DMS79 (cell line): ENCODE measurements around the gene C12orf42.
"Not testable (repeated sequence)": the region's sequence is repeated elsewhere in the genome, so short reads cannot be mapped to it uniquely, and the experiment has no call there.

Source experiments
- DNase-seq: peaks from one replicate; lab custom pipeline; 2025; lab: John Stamatoyannopoulos, UW

C12orf42 gene

DNA sequence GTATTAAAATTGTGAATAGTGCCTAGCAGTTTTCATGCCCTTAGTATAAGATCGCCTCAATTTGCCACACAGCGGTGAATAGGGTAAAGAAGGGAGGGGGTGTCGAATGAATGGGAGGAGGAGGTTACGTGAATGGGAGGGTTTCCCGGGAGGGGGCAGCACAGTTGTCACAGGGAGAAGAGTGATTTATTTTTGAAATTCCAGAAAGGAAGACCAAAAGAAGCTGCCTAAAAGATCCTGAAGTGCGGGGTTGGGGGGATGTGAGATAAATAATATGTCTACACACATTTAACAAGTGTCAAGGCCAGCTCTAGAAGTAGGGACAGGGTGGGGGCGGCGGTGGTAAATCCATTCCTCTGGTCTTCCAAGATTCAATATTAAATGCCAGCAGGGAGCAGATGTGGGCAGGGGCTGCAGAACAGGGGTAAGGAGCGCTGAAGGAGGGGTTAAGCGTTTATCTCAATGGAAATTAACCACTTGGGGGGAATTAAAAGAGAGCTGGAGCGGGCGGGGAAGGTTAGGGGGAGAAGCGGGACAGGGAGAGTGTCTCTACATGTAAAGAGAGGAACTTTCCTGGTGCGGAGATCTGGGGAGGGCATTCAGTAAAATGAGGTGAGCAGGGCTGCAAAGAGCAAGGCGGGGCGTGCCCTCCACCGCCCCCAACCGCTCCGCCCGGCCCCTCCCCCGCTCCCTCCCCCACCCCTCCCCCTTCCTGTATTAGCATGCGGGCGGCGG is 867 bp downstream of the C12orf42 start:
- no peak for DNase-seq

DNA sequence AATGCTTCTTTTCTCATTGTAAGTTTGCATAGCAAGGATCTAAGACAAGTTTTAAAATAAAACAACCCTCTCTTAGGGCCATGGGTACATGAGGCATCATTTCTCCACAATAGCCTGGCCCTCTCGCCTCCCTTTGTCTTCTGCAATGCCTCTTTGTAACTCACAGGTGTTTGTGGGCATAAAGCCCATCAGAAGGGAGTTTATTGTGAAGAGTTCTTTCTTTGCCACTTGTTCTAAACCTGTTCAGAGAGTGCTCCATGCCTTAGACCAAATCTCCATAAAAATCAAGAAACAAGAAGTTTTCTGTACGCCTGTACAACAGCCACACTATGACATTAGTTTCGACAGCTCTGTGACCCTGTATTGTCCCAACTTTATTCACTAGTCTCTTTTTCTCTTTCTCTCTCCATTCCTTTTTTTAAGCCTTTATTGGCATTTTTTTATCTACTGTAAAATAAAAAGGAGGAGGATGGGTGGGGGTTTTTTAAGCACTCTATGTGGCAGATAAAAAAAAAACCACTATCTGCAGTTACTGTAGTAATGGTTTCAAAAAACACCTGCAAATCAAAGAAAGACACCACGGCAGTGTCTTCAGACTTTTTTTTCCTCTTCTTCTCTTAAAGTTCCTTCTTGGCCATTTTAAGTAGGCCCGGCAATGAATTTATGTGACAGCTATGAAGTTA is 1.6 kb downstream of the C12orf42 start:
- DNase-seq, result no peak

DNA sequence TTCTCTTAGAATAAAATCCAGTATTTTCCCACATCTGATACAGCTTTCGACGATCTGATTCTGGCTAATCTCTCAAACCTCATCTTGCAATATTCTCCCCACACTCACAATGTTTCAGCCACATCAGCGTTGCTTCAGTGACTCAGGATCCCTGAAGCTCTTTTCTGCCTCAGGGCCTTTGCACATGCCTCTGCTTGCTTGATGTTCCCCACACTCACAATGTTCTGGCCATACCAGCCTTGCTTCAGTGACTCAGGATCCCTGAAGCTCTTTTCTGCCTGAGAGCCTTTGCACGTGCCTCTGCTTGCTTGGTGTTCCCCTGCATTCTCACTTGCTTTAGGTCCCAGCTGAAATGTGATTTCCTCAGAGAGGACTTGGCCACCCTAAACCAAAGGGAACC is 2.6 kb downstream of the C12orf42 start:
- DNase-seq, result no peak

DNA sequence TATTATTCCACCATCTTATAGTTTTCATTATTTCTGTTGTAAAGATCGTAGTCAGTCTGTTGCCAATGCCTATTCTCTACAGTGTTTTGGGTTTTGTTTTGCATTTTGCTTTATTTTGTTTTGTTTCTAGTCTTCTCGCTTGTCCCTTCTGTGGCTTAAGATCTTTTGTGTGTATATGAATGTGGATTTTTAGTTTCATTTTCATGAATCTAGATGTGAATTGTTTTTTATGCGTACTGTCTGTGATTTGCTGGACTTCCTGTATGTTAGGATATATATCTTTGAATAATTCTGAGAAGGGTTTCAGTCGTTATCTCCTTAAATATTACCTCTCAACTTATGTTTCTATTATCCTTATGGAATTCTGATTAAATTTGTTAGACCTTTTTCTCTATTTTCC is 13.4 kb downstream of the C12orf42 start:
- no peak for DNase-seq

DNA sequence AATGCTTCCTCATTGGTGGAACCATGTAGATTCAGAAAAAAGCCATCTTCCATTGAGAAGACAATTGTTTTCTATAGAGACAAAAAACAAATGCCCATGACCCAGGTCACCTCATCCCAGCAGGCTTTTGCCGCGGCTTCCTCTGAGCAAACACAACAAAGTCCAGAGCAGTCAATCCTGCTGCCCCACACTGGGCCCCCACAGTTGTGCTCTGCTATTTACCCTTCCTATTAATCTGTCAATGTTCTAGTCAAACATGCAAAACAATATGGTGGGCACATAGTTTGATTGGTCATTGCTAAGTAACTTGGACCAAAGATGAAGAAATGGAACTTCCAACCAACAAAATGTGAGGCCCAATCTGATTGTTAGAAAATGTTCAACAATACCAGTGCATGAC is 20.7 kb downstream of the C12orf42 start:
- DNase-seq, result no peak

DNA sequence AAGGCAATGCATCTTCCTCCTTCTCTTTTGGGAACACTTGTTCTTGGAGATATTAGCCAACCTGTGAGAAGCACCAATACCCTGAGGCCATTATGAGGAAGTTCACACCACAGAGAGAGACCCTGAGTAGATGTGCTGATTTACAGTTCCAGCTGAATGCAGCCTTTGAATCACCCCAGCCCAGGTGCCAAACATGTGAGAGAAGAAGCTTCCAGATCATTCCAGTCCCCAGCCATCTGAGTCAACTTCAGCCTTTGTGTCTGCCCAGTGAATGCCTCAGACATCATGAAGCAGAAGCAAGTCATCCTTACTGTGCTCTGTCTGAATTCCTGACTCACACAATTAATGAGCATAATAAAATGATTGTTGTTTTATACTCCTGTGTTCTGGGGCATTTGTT is 25.1 kb downstream of the C12orf42 start:
- DNase-seq, result no peak

DNA sequence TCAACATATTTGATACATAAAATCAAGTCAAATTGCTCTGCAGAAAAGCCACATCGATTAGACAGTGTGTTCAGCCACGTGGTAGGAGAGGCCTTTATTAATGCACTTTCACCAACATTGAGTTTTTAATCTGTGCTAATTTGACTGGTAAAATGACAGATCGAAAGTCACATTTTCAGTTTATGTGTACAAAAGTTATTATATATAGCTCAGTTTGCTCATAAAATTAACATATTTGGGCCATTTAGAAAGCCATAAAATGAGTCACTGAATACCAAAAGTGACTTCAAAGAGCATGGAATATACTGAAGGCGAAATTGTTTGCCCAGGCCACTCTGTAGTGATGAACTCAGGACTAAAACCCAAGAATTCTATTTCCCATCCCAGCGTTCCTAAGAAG is 26.0 kb downstream of the C12orf42 start:
- DNase-seq, result no peak

DNA sequence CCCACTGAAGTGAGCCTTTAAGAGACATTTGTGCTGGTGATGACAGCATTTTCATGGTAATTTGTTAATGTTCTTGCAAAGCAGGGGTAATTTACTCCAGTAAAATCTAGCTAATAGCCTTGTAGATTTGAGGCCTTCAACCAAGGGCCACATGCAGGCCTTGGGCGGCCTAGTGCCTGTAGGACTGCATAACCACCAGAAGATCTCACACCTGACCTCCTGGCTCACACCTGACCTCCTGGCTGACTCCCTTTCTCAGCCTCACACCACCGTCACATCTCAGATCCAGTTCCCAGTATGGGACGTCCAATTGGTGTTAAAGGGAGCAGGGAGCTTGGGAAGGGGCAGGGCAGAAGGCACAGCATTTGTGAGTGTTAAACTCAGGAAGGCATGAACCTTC is 26.9 kb downstream of the C12orf42 start:
- no peak for DNase-seq

DNA sequence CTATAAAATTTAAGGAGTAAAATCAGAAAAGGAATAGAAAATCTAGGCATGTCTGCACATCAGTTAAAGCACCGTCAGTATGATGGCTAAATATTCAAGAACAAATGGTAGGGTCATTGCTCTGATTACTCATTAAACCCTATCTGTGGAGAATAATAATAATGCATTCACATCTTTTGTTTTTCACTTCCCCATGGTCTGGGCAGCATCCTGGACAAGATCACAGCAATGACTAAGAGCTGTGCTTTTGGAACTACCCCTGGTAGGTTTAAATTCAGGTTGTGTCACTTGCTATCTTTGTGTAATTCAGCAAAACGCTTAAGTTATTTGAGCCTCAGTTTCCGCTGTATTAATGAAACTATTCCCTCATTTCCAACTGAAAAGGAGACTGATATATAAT is 33.1 kb downstream of the C12orf42 start:
- DNase-seq, result no peak

DNA sequence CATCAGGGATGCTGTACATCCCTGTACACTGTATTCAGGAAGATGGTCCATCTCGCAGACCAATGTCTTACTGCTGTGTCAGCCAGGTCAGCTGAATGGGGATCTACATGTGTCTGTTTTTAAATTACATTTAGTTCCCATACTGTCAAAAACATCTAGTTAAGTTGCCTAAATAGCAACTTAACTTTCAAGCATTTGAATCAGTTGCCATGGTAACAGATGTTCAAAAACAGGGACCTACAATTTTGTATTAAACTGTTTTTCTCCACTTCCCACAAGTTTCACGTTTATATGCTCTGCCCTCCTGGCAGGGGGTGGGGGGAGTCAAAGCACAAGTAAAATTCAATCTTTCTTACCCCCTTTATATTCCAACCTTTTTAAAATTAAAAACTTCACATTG is 38.3 kb downstream of the C12orf42 start:
- DNase-seq, result no peak

DNA sequence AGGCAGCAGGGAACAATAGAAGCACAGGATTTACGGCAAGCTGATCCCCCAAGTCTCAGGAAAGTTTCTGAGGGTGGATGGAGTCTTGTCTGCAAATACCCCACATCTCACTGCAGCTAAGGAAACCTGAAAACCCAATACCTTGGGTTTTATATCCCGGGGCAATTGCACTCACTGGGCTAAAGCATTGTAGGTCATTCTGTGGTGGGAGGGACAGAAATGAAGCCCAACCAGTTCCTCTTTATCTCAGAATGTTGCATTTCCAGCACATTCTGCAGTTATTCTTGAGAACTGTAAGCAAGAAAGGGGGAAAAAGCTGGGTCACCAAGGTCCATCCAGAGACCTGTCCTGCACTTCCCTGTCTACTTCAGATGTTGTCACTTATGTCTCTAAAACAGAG is 39.8 kb downstream of the C12orf42 start:
- DNase-seq, result no peak

DNA sequence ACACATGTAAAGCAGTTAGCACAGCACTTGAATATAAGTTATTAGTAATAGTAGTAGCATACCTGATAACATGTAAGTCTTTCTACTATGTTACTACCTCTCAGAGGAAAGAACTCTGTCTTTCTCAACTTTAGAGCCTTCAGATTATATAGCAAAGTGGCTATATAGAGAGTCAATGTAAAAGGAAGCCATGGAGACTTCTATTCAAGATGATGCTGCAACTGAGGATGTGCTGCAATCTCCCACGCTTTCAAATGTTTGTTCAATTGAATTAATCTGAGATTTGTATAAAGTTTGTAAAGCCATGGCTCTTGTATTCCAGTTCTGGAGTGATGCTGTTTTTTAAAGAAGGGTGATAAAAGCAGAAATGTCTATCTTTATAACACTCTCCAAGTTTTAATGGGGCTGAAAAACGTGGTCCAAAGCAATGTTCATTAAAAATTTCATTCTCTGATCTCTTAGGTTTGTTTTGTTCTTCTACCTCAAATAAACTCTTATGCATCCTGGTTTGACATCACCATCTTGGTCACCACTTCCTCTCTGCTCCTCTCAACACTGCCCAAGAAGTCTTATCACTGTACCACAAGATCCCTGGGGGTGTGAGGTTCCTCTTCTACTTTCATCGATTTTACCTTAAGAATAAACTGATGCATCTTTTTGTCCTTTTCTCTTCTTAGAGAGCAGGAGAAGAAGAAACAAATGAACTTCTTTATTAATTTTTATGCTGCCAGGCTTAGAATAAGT is 40.6 kb downstream of the C12orf42 start:
- DNase-seq, result no peak

DNA sequence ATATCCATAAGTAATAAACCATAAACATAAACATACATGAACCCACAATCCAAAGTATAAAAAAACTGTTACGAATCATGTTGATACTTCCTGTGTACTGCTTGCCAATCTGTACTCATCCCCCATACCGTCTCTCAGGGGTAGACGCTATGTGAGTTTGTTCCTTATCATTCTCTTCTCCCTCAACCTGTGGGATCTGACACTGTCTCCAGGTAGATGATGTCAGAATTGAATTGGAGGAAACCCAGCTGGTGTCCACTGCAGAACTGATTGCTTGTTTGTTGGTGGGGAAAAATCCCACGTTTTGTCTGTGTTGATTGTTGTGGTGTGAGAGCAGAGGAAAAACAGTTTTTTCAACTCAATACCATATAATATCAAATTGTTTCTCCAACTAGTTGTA is 50.8 kb downstream of the C12orf42 start:
- no peak for DNase-seq

DNA sequence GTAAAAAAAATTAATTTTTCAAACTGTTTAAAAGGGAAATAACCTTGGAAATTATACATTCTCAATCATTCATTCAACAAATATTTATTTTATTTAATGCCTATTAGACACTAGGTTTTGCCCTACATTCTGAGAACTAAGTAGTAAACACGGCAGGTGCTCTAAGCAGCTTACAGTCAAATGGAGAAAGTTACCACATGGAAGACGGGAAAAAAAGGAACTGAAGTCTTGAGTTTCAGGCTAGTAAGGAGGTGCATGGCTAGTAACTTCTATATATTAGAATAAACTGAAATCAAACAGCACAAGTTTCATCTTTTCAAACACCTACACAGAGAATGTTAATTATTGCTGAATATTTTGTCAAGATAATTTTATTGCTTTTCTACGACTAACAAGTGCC is 52.9 kb downstream of the C12orf42 start:
- DNase-seq, result no peak

DNA sequence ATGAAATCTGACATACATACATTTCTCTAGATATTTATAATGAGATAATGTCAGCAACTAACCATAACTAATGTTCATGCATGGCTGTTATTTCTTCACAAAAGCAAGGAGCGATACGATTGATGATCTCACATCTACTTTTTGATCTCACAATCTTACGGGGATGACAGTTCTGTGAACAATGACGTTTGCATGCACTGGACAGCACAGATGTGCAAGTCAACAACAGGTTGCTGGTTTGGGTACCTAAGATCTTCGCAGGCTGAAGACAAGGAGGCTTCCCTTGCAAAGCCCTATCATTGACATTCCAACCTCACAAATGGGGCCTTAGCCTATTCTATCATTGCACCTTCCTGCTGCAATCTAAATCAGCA is 53.6 kb downstream of the C12orf42 start:
- DNase-seq, result no peak

DNA sequence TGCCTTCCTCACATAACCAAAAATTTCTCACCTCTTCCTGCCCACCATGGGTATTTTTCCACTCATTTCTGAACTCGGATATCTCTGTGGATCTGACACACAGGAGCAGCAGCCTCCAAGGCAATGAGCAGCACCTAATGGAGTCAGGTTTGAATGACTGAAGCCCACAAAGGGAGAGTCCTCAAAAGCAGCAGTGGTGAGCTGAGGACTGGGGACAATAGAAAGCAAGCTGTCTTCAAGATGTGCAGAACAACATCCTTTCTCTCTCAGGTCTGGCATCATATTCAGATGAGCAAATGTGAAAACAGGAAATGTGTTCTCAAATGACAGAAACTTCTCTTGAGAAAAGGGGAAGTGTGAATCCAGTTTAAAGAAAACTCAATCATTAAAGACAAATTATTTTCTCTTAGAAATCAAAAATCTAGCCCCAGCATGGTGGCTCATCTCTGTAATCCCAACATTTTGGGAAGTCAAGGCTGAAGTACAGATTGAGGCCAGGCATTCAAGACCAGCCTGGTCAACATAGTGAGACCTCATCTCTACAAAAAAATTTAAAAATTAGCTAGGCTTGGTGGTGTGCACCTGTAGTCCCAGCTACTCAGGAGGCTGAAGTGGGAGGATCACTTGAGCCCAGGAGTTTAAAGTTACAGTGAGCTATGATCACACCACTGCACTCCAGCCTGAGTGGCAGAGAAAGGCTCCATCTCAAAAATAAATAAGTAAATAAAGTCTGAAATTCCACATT is 54.2 kb downstream of the C12orf42 start:
- DNase-seq, result no peak

DNA sequence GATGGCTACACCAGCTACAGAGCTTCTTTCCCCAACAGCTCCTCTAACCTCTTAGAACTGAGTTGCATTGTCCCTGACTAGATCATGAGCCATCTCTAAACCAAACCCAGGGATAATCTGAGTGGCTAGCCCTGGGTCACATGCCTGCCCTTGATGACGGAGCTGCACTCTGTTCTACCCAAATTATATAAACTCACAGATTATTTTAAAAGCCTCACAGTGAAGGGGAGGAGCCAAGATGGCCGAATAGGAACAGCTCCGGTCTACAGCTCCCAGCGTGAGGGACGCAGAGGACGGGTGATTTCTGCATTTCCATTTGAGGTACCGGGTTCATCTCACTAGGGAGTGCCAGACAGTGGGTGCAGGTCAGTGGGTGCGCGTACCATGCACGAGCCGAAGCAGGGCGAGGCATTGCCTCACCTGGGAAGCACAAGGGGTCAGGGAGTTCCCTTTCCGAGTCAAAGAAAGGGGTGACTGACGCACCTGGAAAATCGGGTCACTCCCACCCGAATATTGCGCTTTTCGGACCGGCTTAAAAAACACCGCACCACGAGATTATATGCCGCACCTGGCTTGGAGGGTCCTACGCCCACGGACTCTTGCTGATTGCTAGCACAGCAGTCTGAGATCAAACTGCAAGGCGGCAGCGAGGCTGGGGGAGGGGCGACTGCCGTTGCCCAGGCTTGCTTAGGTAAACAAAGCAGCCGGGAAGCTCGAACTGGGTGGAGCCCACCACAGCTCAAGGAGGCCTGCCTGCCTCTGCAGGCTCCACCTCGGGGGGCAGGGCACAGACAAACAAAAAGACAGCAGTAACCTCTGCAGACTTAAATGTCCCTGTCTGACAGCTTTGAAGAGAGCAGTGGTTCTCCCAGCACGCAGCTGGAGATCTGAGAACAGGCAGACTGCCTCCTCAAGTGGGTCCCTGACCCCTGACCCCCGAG is 61.3 kb downstream of the C12orf42 start:
- DNase-seq, result not testable (repeated sequence)

DNA sequence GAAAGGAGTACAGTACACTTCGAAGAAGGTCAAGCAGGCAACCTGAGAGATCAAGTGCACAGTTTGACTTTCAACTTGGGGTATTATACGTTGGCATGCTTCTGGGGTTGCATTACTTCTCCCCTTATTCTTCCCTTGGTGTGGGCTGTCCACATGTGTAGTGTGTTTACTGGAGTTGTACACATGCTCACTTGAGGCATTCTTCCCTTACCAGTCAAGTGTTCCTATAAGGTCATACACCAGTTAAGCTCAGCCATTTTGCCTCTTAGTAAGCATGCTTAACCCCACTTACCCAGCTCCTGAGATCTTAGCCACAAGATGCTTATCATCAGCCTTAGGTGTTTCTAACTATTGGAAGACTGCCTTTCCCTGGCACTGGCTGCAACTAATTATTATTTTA is 63.8 kb downstream of the C12orf42 start:
- peak; percentile 95 for DNase-seq

DNA sequence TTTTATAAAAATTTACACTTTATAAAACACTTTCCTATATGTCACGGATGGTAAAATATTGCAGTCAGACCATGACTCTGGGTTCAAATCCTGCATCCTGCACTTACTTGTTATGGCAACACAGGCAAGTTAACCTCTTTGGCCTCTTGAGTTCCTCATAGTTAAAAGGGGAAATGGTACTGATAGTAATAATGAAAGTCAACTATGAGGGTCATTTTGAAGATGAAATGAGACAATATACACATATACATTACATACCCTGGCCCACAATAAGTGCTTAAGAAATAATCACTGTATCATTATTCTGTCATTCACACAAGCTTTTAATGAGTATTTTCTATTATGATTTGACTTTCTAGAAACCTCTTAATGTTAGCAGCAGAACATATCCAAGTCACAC is 64.4 kb downstream of the C12orf42 start:
- DNase-seq, result no peak

DNA sequence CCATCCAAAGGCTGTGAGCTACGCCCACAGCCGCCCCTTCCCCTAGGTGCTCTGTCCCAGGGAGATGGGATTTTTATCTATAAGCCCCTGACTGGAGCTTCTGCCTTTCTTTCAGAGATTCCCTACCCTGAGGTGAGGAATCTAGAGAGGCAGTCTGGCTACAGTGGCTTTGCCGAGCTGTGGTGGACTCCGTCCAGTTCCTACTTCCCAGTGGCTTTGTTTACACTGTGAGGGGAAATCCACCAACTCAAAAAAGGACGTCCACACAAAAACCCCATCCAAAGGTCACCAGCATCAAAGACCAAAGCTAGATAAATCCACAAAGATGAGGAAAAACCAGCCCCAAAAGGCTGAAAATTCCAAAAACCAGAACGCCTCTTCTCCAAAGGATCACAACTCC is 70.1 kb downstream of the C12orf42 start:
- DNase-seq, result not testable (repeated sequence)

DNA sequence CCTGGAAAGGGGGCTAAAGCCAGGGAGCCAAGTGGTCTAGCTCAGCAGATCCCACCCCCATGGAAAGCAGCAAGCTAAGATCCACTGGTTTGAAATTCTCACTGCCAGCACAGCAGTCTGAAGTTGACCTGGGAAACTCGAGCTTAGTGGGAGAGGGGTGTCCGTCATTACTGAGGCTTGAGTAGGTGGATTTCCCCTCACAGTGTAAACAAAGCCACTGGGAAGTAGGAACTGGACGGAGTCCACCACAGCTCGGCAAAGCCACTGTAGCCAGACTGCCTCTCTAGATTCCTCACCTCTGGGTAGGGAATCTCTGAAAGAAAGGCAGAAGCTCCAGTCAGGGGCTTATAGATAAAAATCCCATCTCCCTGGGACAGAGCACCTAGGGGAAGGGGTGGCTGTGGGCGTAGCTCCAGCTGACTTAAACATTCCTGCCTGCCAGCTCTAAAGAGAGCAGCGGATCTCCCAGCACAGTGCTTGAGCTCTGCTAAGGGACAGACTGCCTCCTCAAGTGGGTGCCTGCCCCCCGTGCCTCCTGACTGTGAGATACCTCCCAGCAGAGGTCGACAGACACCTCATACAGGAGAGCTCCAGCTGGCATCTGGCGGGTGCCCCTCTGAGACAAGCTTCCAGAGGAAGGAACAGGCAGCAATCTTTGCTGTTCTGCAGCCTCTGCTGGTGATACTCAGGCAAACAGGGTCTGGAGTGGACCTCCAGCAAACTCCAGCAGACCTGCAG is 70.8 kb downstream of the C12orf42 start:
- not testable (repeated sequence) for DNase-seq
